ENCODE results near the gene GABBR1.

The GABBR1 gene

GRCh38 chr6:29524044-29524443 is 108.9 kb downstream of the GABBR1 start:
- no peak for DNase-seq

GRCh38 chr6:29522227-29522626 is 110.8 kb downstream of the GABBR1 start:
- no peak for DNase-seq

- no peak for DNase-seq
Observed at GRCh38 chr6:29521006-29521680, 111.8 kb downstream of the GABBR1 start.

- DNase-seq: no peak
Observed at GRCh38 chr6:29520232-29520631, 112.8 kb downstream of the GABBR1 start.

GRCh38 chr6:29519291-29520010 is 113.5 kb downstream of the GABBR1 start:
- DNase-seq: no peak

- DNase-seq: no peak
Observed at GRCh38 chr6:29517728-29518440, 115.1 kb downstream of the GABBR1 start.

GRCh38 chr6:29517245-29517644 is 115.7 kb downstream of the GABBR1 start:
- no peak for DNase-seq

- no peak for DNase-seq
Observed at GRCh38 chr6:29516108-29516507, 116.9 kb downstream of the GABBR1 start.

- DNase-seq: no peak
Observed at GRCh38 chr6:29510746-29511300, 122.2 kb downstream of the GABBR1 start.

GRCh38 chr6:29510202-29510601 is 122.8 kb downstream of the GABBR1 start:
- DNase-seq: no peak
